ENCODE data around the gene CLK2.

DNA sequence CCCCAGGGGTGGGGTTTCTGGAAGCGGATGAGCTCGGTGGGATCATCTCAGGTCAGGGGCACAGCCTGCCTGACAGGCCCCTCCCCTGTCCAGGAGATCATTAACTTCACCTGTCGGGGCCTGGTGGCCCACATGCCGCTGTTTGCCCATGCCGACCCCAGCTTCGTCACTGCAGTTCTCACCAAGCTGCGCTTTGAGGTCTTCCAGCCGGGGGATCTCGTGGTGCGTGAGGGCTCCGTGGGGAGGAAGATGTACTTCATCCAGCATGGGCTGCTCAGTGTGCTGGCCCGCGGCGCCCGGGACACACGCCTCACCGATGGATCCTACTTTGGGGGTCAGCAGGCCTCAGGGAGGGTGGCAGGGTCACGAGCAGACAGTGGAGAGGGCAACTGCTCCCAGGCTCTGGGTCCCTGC lies 12.3 kb upstream of the CLK2 start:
- TF ChIP-seq CTCF (IDR thresholded peaks at IDR 0.05 in 2 of 3, conservative IDR thresholded peaks at IDR 0.05 in 1 of 3; ENCODE audit: borderline replicate concordance in 1 of 3, insufficient read depth in 1 of 3, low read depth in 2 of 3, low read length in 2 of 3), result no peak
- TF ChIP-seq SRF (IDR thresholded peaks at IDR 0.05; ENCODE audit: low read depth), result no peak
- TF ChIP-seq POLR2A (IDR thresholded peaks at IDR 0.05; ENCODE audit: borderline replicate concordance, extremely low read depth, insufficient read depth, insufficient read length), result no peak
- TF ChIP-seq EZH2 (IDR thresholded peaks at IDR 0.05), result no peak
- no peak for TF ChIP-seq SP1 (IDR thresholded peaks at IDR 0.05; ENCODE audit: low read depth)
- no peak for TF ChIP-seq SIN3A (IDR thresholded peaks at IDR 0.05; ENCODE audit: low read depth)
- no peak for TF ChIP-seq ATF3 (IDR thresholded peaks at IDR 0.05)
- TF ChIP-seq, protein P1, sequence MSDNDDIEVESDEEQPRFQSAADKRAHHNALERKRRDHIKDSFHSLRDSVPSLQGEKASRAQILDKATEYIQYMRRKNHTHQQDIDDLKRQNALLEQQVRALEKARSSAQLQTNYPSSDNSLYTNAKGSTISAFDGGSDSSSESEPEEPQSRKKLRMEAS (IDR thresholded peaks at IDR 0.05), result no peak
- TF ChIP-seq EZH2phosphoT487 (IDR thresholded peaks at IDR 0.05; ENCODE audit: borderline replicate concordance), result no peak
- no peak for TF ChIP-seq POLR2AphosphoS5 (IDR thresholded peaks at IDR 0.05; ENCODE audit: low read depth, low read length)
- no peak for TF ChIP-seq YY1 (IDR thresholded peaks at IDR 0.05; ENCODE audit: extremely low read depth, insufficient replicate concordance, low read depth, low read length)
